ENCODE data around the gene GCK. TPM values are rescaled to one million over a fixed set of nuclear protein-coding genes. Genes with fewer than 3 reads are reported as not detected.

Gene GCK
- total and polyA plus RNA-seq, 2 of the 13 experiments (the other 11 are each of a cell fraction or from before 2014, with no cell fraction given) = not detected

- TF ChIP-seq RERE (CRISPR knock-in tag; IDR thresholded peaks at IDR 0.05; ENCODE audit: low read depth) = no peak
- peak; percentile 62; the same call in 1 of the 2 replicates for TF ChIP-seq TOPORS (CRISPR knock-in tag; IDR thresholded peaks at IDR 0.05)
- TF ChIP-seq THAP8 (CRISPR knock-in tag; IDR thresholded peaks at IDR 0.05; ENCODE audit: borderline replicate concordance) = 0 out of 2 replicates have a peak, but pooled peaks have one; percentile 64
- TF ChIP-seq HMGXB3 (CRISPR knock-in tag; IDR thresholded peaks at IDR 0.05; ENCODE audit: borderline replicate concordance) = no peak
- no peak for TF ChIP-seq TFAP4 (IDR thresholded peaks at IDR 0.05; ENCODE audit: borderline replicate concordance, low read depth)
- TF ChIP-seq ZFP82 (CRISPR knock-in tag; IDR thresholded peaks at IDR 0.05; ENCODE audit: borderline replicate concordance) = peak; percentile 31; the same call in 1 of the 2 replicates
- TF ChIP-seq ZBTB14 (CRISPR knock-in tag; IDR thresholded peaks at IDR 0.05) = peak; percentile 54
- TF ChIP-seq TIGD3 (CRISPR knock-in tag; IDR thresholded peaks at IDR 0.05; ENCODE audit: borderline replicate concordance) = no peak
- TF ChIP-seq GMEB1 (CRISPR knock-in tag; IDR thresholded peaks at IDR 0.05; ENCODE audit: borderline replicate concordance) = peak; percentile 31; the same call in 1 of the 2 replicates
- no peak for TF ChIP-seq ZC3H4 (CRISPR knock-in tag; IDR thresholded peaks at IDR 0.05; ENCODE audit: borderline replicate concordance)
These were observed 32.1 kb upstream of the GCK start (continued) for GRCh38 chr7:44221231-44221791.

All from HepG2 (cell line).